Adipocyte (in vitro differentiated cells): ENCODE measurements around the gene TACC2.

Experiments used
- DNase-seq: peaks from one replicate; pipeline ENCODE4 v3.0.0-alpha.2; 2015; ENCODE audit warnings: low read depth
- H3K27me3 ChIP-seq: replicated peaks from 2 replicates; pipeline ENCODE4 v1.7.0; 2013; ENCODE audit warnings: mild to moderate bottlenecking, low read length, moderate library complexity; ENCODE audit not compliant: control insufficient read depth, insufficient read depth
- H3K36me3 ChIP-seq: 2 replicates; pipeline ENCODE4 v1.7.0; 2013; ENCODE audit warnings: low read length, mild to moderate bottlenecking, moderate library complexity; ENCODE audit not compliant: control insufficient read depth, insufficient read depth, severe bottlenecking
- H3K4me1 ChIP-seq: 2 replicates; pipeline ENCODE4 v1.7.0; 2013; ENCODE audit warnings: mild to moderate bottlenecking, low read length, moderate library complexity; ENCODE audit not compliant: control insufficient read depth, insufficient read depth
- H3K4me3 ChIP-seq: 2 replicates; pipeline ENCODE4 v1.7.0; 2013; ENCODE audit warnings: mild to moderate bottlenecking, low read length, moderate library complexity
- H3K9ac ChIP-seq: 2 replicates; pipeline ENCODE4 v1.7.0; 2013; ENCODE audit warnings: mild to moderate bottlenecking, low read length, moderate library complexity
- H3K9me3 ChIP-seq: 2 replicates; pipeline ENCODE4 v1.7.0; 2013; ENCODE audit warnings: mild to moderate bottlenecking, low read length, moderate library complexity; ENCODE audit not compliant: control insufficient read depth

The TACC2 gene

GRCh38 chr10:122251459-122252255 lies 262.7 kb downstream of the TACC2 start:
- Histone ChIP-seq H3K9ac (no peak overlapping the region), H3K27me3 (no peaks in the 10 kb centered on the region), H3K36me3 (peaks cover 29% of the 10 kb centered on the region), H3K4me3 (no peak overlapping the region), H3K9me3 (no peaks in the 10 kb centered on the region), H3K4me1 (no peaks in the 10 kb centered on the region)
- no peak for DNase-seq

DNA sequence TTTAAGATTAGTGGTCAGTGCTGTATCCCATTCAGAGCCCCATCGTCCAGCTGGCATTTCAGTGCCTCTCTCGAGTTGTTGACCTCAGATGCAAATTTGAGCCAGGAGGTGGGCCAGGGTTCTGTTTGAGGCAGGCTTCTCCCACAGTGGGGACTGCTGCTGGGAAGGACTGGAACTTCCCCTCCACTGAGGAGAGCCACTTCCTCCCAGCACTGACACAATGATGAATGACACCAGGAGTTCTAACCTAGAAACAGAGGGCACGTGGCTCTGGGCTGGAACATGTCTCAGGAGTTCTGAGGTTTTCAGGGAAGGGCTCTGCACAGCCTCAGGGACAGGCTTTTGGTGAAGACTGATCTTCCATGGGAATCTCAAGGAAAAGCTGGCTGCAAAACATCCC lies 263.8 kb downstream of the TACC2 start:
- DNase-seq, result no peak
- Histone ChIP-seq H3K9ac (no peak overlapping the region), H3K27me3 (no peaks in the 10 kb centered on the region), H3K4me3 (no peak overlapping the region), H3K9me3 (no peaks in the 10 kb centered on the region), H3K4me1 (peaks cover 4% of the 10 kb centered on the region), H3K36me3 (peaks cover 28% of the 10 kb centered on the region)

- Histone ChIP-seq H3K4me1 (peaks cover 4% of the 10 kb centered on the region), H3K27me3 (no peaks in the 10 kb centered on the region), H3K36me3 (peaks cover 28% of the 10 kb centered on the region), H3K9ac (no peak overlapping the region), H3K4me3 (no peak overlapping the region), H3K9me3 (no peaks in the 10 kb centered on the region)
- DNase-seq, result no peak
These were observed 264.6 kb downstream of the TACC2 start for GRCh38 chr10:122253605-122254004.

DNA sequence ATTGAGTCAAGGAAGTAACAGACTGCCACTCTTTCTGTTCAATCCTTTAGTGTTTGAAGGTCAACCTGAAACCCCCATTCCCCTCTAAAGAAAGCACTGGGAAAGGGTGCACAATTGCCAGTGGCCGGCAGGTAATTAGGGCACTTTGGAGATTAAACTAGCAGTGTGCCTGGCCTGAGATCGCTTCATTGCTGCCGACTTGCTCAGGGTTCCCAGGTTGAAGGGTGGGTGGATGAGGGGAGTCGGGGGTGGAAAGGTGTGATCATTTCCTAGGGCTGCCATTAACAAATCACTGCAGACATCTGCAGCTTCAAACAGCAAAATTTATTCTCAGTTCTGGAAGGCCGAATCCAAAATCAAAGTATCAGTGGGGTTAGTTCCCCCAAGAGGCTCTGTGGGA lies 265.9 kb downstream of the TACC2 start:
- DNase-seq, result no peak
- peaks cover 28% of the 10 kb centered on the region for H3K36me3 ChIP-seq
- peaks cover 11% of the 10 kb centered on the region for H3K4me1 ChIP-seq
- H3K9ac ChIP-seq, result no peak overlapping the region
- no peaks in the 10 kb centered on the region for H3K9me3 ChIP-seq
- H3K27me3 ChIP-seq, result no peaks in the 10 kb centered on the region
- no peak overlapping the region for H3K4me3 ChIP-seq

- DNase-seq, result no peak
- Histone ChIP-seq H3K4me3 (no peak overlapping the region), H3K4me1 (peaks cover 11% of the 10 kb centered on the region), H3K9me3 (no peaks in the 10 kb centered on the region), H3K36me3 (peaks cover 28% of the 10 kb centered on the region), H3K27me3 (no peaks in the 10 kb centered on the region), H3K9ac (no peak overlapping the region)
These were observed 266.7 kb downstream of the TACC2 start for GRCh38 chr10:122255509-122256301.

GRCh38 chr10:122257041-122257440 lies 268.1 kb downstream of the TACC2 start:
- H3K9ac ChIP-seq, result no peak overlapping the region
- H3K4me1 ChIP-seq, result peaks cover 11% of the 10 kb centered on the region
- no peaks in the 10 kb centered on the region for H3K27me3 ChIP-seq
- DNase-seq, result no peak
- peaks cover 7% of the 10 kb centered on the region for H3K9me3 ChIP-seq
- peaks cover 24% of the 10 kb centered on the region for H3K36me3 ChIP-seq
- no peak overlapping the region for H3K4me3 ChIP-seq

GRCh38 chr10:122258136-122259074 lies 269.4 kb downstream of the TACC2 start:
- Histone ChIP-seq H3K4me1 (peaks cover 11% of the 10 kb centered on the region), H3K9me3 (peaks cover 14% of the 10 kb centered on the region), H3K36me3 (peaks cover 16% of the 10 kb centered on the region), H3K9ac (no peak overlapping the region), H3K4me3 (no peak overlapping the region), H3K27me3 (no peaks in the 10 kb centered on the region)
- peak; percentile 56 for DNase-seq

GRCh38 chr10:122259075-122259466 lies 270.1 kb downstream of the TACC2 start:
- Histone ChIP-seq H3K4me3 (no peak overlapping the region), H3K36me3 (peaks cover 10% of the 10 kb centered on the region), H3K27me3 (no peaks in the 10 kb centered on the region), H3K9me3 (peaks cover 14% of the 10 kb centered on the region), H3K4me1 (peaks cover 18% of the 10 kb centered on the region), H3K9ac (no peak overlapping the region)
- no peak for DNase-seq

- no peaks in the 10 kb centered on the region for H3K36me3 ChIP-seq
- H3K4me3 ChIP-seq, result no peak overlapping the region
- peaks cover 34% of the 10 kb centered on the region for H3K4me1 ChIP-seq
- no peaks in the 10 kb centered on the region for H3K27me3 ChIP-seq
- H3K9ac ChIP-seq, result no peak overlapping the region
- peaks cover 14% of the 10 kb centered on the region for H3K9me3 ChIP-seq
- no peak for DNase-seq
These were observed 272.6 kb downstream of the TACC2 start for GRCh38 chr10:122261584-122261983.

GRCh38 chr10:122263971-122264370 lies 275.0 kb downstream of the TACC2 start:
- peak overlapping the region; percentile 76 for H3K9ac ChIP-seq
- no peaks in the 10 kb centered on the region for H3K36me3 ChIP-seq
- peaks cover 14% of the 10 kb centered on the region for H3K9me3 ChIP-seq
- peak; percentile 90 for DNase-seq
- H3K4me1 ChIP-seq, result peaks cover 34% of the 10 kb centered on the region
- no peaks in the 10 kb centered on the region for H3K27me3 ChIP-seq
- H3K4me3 ChIP-seq, result peak overlapping the region; percentile 69

DNA sequence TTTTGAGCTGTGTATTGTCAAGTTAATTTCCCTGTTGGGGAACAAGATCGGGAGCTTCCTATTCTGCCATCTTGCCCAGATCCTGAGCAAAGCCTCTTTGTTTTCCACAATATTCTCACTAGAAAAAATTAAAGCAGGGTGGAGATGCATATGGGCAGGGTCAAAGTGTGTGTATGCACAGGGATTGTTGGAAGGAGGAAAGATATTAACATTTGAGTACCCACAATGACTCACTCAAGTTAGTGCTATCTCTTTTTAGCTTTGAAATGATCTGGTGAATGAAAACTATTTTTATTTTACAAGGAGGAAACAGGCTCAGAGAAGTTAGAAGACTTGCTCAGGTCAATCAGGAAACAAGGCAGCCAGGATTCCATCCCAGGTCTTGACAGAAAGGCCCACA lies 275.5 kb downstream of the TACC2 start:
- peak overlapping the region; percentile 76 for H3K9ac ChIP-seq
- no peaks in the 10 kb centered on the region for H3K36me3 ChIP-seq
- DNase-seq, result peak; percentile 19
- peaks cover 14% of the 10 kb centered on the region for H3K9me3 ChIP-seq
- H3K4me1 ChIP-seq, result peaks cover 31% of the 10 kb centered on the region
- H3K4me3 ChIP-seq, result peak overlapping the region; percentile 69
- no peaks in the 10 kb centered on the region for H3K27me3 ChIP-seq
